HFF-Myc (cell line): ENCODE results near the gene ZIM2.
"Not testable (repeated sequence)": the region's sequence is repeated elsewhere in the genome, so short reads cannot be mapped to it uniquely, and the experiment has no call there.

Experiments used
- DNase-seq: peaks from one replicate; pipeline ENCODE4 v3.0.0-alpha.2; 2011; ENCODE audit warnings: low read depth; ENCODE audit errors: extremely low read depth
- H3K4me3 ChIP-seq: replicated peaks from 2 replicates; pipeline ENCODE4 v1.5.1; 2011; ENCODE audit warnings: low read depth, mild to moderate bottlenecking, control low read depth, low read length
- TF ChIP-seq, protein P1 (sequence below): IDR thresholded peaks from 2 replicates; pipeline ENCODE4 v1.5.1; 2012; ENCODE audit warnings: mild to moderate bottlenecking, low read depth, low read length, control low read depth; ENCODE audit errors: missing control alignments

Gene ZIM2

DNA sequence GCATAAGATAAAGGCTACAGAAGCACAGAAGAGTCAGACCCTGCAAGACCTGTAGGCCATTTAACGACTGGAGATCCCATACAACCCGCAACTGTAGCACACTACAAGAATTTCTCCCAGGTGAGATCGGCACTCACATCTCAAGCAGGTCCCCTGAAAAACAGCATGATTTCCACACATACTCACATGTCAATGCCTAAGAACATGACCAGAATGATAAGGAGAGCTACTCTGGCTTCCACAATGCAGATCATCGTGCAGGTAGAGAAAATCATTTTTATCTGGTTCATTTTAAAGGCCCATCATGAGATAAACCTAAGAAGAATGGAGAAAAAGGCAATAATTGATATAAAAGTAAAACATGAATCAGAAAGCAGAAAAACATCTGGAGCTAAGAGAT, 17.5 kb upstream of the ZIM2 start:
- H3K4me3 ChIP-seq = no peak overlapping the region
- no peak for DNase-seq
- TF ChIP-seq, protein P1, sequence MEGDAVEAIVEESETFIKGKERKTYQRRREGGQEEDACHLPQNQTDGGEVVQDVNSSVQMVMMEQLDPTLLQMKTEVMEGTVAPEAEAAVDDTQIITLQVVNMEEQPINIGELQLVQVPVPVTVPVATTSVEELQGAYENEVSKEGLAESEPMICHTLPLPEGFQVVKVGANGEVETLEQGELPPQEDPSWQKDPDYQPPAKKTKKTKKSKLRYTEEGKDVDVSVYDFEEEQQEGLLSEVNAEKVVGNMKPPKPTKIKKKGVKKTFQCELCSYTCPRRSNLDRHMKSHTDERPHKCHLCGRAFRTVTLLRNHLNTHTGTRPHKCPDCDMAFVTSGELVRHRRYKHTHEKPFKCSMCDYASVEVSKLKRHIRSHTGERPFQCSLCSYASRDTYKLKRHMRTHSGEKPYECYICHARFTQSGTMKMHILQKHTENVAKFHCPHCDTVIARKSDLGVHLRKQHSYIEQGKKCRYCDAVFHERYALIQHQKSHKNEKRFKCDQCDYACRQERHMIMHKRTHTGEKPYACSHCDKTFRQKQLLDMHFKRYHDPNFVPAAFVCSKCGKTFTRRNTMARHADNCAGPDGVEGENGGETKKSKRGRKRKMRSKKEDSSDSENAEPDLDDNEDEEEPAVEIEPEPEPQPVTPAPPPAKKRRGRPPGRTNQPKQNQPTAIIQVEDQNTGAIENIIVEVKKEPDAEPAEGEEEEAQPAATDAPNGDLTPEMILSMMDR = no peak

DNA sequence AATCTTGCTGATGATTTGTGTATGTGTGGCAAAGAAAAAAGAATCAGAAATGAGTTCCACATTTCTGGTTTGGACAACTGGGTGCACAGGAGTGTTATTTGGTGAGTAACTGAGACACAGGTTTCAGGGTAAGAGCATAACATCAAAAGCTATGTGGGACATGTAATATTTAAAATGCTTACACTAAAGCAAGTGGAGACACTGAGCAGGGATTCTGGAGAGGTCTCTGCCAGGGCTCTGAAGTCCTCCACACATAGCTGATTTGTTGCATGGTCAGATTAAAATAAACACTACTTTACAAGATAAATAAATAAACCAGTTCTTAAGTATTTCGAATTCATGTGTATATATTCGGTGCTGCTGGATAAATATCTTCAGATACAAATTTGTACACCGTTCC, 16.3 kb upstream of the ZIM2 start:
- TF ChIP-seq, protein P1 = no peak
- no peak overlapping the region for H3K4me3 ChIP-seq
- DNase-seq = no peak

DNA sequence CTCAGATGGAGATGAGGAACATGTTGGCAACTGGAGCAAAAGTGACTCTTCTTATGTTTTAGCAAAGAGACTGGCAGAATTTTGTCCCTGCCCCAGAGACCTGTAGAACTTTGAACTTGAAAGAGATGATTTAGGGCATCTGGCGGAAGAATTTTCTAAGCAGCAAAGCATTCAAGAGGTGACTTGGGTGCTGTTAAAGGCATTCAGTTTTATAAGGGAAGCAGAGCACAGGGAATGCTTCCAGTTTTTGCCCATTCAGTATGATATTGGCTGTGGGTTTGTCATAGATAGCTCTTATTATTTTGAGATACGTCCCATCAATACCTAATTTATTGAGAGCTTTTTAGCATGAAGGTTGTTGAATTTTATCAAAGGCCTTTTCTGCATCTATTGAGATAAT, 11.8 kb upstream of the ZIM2 start:
- not testable (repeated sequence) for H3K4me3 ChIP-seq, DNase-seq

DNA sequence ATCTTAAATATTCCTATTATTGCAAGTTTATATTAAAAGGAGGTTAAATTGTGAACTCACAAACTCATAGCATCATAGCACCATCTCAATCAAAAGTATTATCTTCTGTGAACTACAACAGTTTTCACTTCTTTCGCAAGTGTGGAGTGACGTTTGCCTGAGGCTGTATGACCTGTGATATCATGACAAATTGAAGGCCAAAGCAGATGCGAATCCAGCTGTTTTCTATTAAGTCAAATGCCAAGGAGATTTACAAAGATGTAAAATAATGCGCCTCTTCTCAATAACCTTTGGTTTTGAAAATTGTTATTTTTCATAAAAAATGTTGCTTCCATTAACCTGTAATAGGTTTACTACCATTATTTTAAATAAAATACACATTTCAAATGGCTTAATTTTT, 7.6 kb upstream of the ZIM2 start:
- no peak overlapping the region for H3K4me3 ChIP-seq
- TF ChIP-seq, protein P1 = no peak
- DNase-seq = no peak

DNA sequence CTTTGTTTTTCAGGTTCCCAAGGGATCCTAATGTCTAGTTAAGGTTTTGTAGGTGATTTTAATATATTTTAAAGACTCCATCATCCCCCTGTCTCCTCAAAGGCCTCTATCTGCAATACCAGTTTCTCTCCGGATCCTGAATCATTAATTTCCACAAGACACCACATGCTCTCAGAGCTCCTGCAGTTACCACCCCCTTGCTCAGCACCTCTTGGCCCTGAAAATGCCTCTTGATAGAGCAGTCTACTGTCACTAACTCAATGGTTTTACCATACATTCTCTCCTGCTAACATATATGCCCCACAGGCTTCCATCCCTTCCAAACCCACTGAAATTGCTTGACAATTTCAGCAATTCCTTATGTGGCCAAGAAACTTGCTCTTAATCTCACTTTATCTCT, 1.9 kb upstream of the ZIM2 start:
- no peak for DNase-seq
- TF ChIP-seq, protein P1 = no peak
- H3K4me3 ChIP-seq = no peak overlapping the region

DNA sequence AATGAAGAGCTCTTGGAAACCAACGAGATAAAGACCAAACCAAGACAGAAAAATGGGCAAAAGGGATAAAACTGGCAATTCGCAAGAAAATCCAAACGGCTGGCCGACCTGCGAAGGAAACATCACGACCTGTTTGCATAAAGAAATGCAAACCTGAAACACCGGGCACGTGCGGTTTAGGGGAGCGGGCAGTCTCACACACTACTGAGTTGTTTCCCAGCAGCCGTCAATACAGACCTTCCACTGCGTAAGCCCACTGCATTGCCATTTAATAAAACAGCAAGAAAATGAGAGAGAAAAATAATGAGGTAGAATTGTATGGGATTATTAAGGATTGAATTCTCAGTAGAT, 642 bp upstream of the ZIM2 start:
- TF ChIP-seq, protein P1 = no peak
- no peak for DNase-seq
- no peak overlapping the region for H3K4me3 ChIP-seq

DNA sequence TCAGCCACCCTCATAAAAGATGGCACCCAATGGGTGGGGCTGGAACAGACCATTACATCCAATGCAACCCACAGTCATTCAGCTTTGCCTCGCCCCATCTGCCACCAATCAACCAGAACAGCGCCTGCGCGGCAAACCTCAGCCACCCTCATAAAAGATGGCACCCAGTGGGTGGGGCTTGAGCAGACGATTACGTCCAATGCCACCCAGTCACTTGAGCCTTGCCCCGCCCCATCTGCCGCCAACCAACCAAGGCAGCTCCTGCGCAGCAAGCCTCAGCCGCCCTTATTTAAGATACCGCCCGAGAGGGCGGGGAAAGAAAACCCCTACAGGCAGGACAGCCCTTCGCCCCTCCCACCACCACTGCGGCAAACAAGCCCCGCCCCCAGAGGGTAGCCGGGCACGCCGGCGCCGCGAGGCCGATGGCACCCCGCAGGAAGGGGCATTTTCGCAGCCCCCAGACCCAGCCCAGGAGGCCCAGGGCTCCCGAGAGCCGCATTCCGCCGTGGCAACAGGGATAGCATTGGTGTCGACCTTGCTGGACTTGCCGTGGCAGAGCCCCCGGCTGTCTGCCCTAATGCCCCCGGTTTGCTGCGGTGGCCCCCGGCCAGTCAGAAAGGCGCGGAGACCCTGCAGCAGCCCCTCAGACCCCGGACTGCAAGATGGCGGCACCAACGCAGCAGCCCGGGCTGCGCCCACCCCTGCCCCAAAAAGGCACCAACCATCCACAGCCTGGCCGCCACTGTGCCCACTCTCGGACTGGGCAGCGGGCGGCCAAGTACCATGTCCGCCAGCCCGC, 675 bp downstream of the ZIM2 start:
- TF ChIP-seq, protein P1 = no peak
- no peak for DNase-seq
- H3K4me3 ChIP-seq = no peak overlapping the region
